WTC11 (cell line): Measurements from ENCODE around the gene LRRTM3. TPM values are rescaled to one million over a fixed set of nuclear protein-coding genes. Genes with fewer than 3 reads are reported as not detected.

Experiments
- ATAC-seq: fragments of 200-7000 bp; cut with Tn5 transposase; 2 replicates; pipeline ENCODE4 v1.10.0; 2021; ENCODE audit warnings: mild to moderate bottlenecking, moderate library complexity
- CTCF ChIA-PET: fragments of 300-600 bp; sonication (Branson Sonifier 250); formaldehyde crosslinking; loops from one replicate; lab custom pipeline; 2021; ENCODE audit warnings: antibody characterized with exemption; lab: Charles Lee
- POLR2A ChIA-PET: fragments of 350-600 bp; sonication (Branson Sonifier 250); formaldehyde crosslinking; loops from one replicate; lab custom pipeline; 2021; ENCODE audit warnings: antibody characterized with exemption; lab: Charles Lee
- DNase-seq: peaks from one replicate; pipeline ENCODE4 v3.0.0; 2021; ENCODE audit warnings: low spot score
- H3K27ac Mint-ChIP-seq: 2 replicates; pipeline ENCODE4 v1.8.0; 2021; ENCODE audit warnings: mixed read lengths
- H3K27me3 Mint-ChIP-seq: 2 replicates; pipeline ENCODE4 v1.8.0; 2021; ENCODE audit warnings: low read depth, mild to moderate bottlenecking, moderate library complexity, mixed read lengths
- H3K36me3 Mint-ChIP-seq: 2 replicates; pipeline ENCODE4 v1.8.0; 2021; ENCODE audit warnings: mixed read lengths
- H3K4me1 Mint-ChIP-seq: 2 replicates; pipeline ENCODE4 v1.8.0; 2022; ENCODE audit warnings: mixed read lengths
- H3K4me3 Mint-ChIP-seq: 2 replicates; pipeline ENCODE4 v1.8.0; 2021; ENCODE audit warnings: mild to moderate bottlenecking, moderate library complexity, mixed read lengths
- H3K9me3 Mint-ChIP-seq: 2 replicates; pipeline ENCODE4 v1.8.0; 2021; ENCODE audit warnings: mixed read lengths
- CREM ChIP-seq: sonication (generic); formaldehyde crosslinking; IDR thresholded peaks from 2 replicates; pipeline ENCODE4 v1.8.1; 2022; ENCODE audit warnings: mild to moderate bottlenecking, missing genetic modification reagents, moderate library complexity
- E2F5 ChIP-seq: sonication (generic); formaldehyde crosslinking; IDR thresholded peaks from 2 replicates; pipeline ENCODE4 v1.8.1; 2022; ENCODE audit warnings: mild to moderate bottlenecking, moderate library complexity, missing genetic modification reagents
- ERG ChIP-seq: fragments of 250-450 bp; sonication (Bioruptor Pico); IDR thresholded peaks from 2 replicates; pipeline ENCODE4 v1.8.0; 2021; ENCODE audit warnings: mild to moderate bottlenecking
- FOXK1 ChIP-seq: sonication (generic); formaldehyde crosslinking; IDR thresholded peaks from 2 replicates; pipeline ENCODE4 v1.8.0; 2022; ENCODE audit warnings: mild to moderate bottlenecking, moderate library complexity, missing genetic modification reagents
- PRRX2 ChIP-seq: fragments of 250-450 bp; sonication (Bioruptor Pico); IDR thresholded peaks from 2 replicates; pipeline ENCODE4 v1.8.0; 2021; ENCODE audit warnings: mild to moderate bottlenecking
- STAT6 ChIP-seq: sonication (generic); formaldehyde crosslinking; conservative IDR thresholded peaks from 2 replicates; pipeline ENCODE4 v1.8.1; 2023; ENCODE audit warnings: mild to moderate bottlenecking, low read depth, missing genetic modification reagents, moderate library complexity
- ZBTB43 ChIP-seq: sonication (generic); formaldehyde crosslinking; IDR thresholded peaks from 2 replicates; pipeline ENCODE4 v1.8.1; 2023; ENCODE audit warnings: mild to moderate bottlenecking, missing genetic modification reagents
- ZNF416 ChIP-seq: fragments of 250-450 bp; sonication (Bioruptor Pico); IDR thresholded peaks from 2 replicates; pipeline ENCODE4 v1.9.0; 2021; ENCODE audit warnings: mild to moderate bottlenecking, inconsistent platforms
- total RNA-seq: library from RNA; stranded (reverse); gene quantifications from 3 replicates; pipeline ENCODE4 v1.2.3, GENCODE V29; 2021
- TF ChIP-seq, protein P1 (sequence below): sonication (generic); formaldehyde crosslinking; IDR thresholded peaks from 2 replicates; pipeline ENCODE4 v1.8.1; 2022; ENCODE audit warnings: low read depth, missing genetic modification reagents, borderline replicate concordance
- TF ChIP-seq, protein P2 (sequence below): sonication (generic); formaldehyde crosslinking; IDR thresholded peaks from 2 replicates; pipeline ENCODE4 v1.8.1; 2023; ENCODE audit warnings: mild to moderate bottlenecking, missing genetic modification reagents

The LRRTM3 gene
- total RNA-seq, 1 experiment from 2014 or later: 0.52 TPM

GRCh38 chr10:67144530-67144929 lies 218.7 kb downstream of the LRRTM3 start:
- TF ChIP-seq ZNF416: no peak
- no peak for TF ChIP-seq ERG (CRISPR knock-in tag)
- TF ChIP-seq CREM (CRISPR knock-in tag): no peak
- TF ChIP-seq ZBTB43 (CRISPR knock-in tag): no peak
- TF ChIP-seq, protein P1, sequence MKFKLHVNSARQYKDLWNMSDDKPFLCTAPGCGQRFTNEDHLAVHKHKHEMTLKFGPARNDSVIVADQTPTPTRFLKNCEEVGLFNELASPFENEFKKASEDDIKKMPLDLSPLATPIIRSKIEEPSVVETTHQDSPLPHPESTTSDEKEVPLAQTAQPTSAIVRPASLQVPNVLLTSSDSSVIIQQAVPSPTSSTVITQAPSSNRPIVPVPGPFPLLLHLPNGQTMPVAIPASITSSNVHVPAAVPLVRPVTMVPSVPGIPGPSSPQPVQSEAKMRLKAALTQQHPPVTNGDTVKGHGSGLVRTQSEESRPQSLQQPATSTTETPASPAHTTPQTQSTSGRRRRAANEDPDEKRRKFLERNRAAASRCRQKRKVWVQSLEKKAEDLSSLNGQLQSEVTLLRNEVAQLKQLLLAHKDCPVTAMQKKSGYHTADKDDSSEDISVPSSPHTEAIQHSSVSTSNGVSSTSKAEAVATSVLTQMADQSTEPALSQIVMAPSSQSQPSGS: no peak
- TF ChIP-seq E2F5 (CRISPR knock-in tag): no peak
- no peak for TF ChIP-seq PRRX2 (CRISPR knock-in tag)
- TF ChIP-seq, protein P2, sequence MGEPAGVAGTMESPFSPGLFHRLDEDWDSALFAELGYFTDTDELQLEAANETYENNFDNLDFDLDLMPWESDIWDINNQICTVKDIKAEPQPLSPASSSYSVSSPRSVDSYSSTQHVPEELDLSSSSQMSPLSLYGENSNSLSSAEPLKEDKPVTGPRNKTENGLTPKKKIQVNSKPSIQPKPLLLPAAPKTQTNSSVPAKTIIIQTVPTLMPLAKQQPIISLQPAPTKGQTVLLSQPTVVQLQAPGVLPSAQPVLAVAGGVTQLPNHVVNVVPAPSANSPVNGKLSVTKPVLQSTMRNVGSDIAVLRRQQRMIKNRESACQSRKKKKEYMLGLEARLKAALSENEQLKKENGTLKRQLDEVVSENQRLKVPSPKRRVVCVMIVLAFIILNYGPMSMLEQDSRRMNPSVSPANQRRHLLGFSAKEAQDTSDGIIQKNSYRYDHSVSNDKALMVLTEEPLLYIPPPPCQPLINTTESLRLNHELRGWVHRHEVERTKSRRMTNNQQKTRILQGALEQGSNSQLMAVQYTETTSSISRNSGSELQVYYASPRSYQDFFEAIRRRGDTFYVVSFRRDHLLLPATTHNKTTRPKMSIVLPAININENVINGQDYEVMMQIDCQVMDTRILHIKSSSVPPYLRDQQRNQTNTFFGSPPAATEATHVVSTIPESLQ (CRISPR knock-in tag): no peak
- TF ChIP-seq FOXK1 (CRISPR knock-in tag): no peak
- no peak for TF ChIP-seq STAT6 (CRISPR knock-in tag)
- ChIA-PET POLR2A (no interaction called here), CTCF (no interaction called here)
- Mint-ChIP-seq H3K36me3 (no peaks in the 10 kb centered on the region), H3K9me3 (peaks cover 4% of the 10 kb centered on the region; the same call in 1 of the 2 replicates), H3K4me1 (peaks cover 15% of the 10 kb centered on the region), H3K4me3 (no peak overlapping the region), H3K27ac (no peak overlapping the region), H3K27me3 (no peaks in the 10 kb centered on the region)
- no peak for DNase-seq
- ATAC-seq: no peak
